ENCODE measurements around the gene PRPF40B.
"Not testable (repeated sequence)": the region's sequence is repeated elsewhere in the genome, so short reads cannot be mapped to it uniquely, and the experiment has no call there.

GRCh38 chr12:49610785-49611184 lies 12.6 kb upstream of the PRPF40B start:
- TF ChIP-seq, protein P1, sequence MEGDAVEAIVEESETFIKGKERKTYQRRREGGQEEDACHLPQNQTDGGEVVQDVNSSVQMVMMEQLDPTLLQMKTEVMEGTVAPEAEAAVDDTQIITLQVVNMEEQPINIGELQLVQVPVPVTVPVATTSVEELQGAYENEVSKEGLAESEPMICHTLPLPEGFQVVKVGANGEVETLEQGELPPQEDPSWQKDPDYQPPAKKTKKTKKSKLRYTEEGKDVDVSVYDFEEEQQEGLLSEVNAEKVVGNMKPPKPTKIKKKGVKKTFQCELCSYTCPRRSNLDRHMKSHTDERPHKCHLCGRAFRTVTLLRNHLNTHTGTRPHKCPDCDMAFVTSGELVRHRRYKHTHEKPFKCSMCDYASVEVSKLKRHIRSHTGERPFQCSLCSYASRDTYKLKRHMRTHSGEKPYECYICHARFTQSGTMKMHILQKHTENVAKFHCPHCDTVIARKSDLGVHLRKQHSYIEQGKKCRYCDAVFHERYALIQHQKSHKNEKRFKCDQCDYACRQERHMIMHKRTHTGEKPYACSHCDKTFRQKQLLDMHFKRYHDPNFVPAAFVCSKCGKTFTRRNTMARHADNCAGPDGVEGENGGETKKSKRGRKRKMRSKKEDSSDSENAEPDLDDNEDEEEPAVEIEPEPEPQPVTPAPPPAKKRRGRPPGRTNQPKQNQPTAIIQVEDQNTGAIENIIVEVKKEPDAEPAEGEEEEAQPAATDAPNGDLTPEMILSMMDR (IDR thresholded peaks at IDR 0.05) = not testable (repeated sequence)
- TF ChIP-seq POLR2A (IDR thresholded peaks at IDR 0.05) = not testable (repeated sequence)
